KMS-11 (cell line): ENCODE measurements around the gene USP48.

Experiments
- H2AFZ ChIP-seq: fragments of 200-600 bp; sonication (generic); 2 replicates; pipeline ENCODE4 v1.6.1; 2016; ENCODE audit warnings: antibody characterized with exemption, mixed run types, low read depth
- H3K27ac ChIP-seq: fragments of 200-600 bp; sonication (generic); 2 replicates; pipeline ENCODE4 v1.6.1; 2016; ENCODE audit warnings: mild to moderate bottlenecking, mixed run types
- H3K27me3 ChIP-seq: fragments of 200-600 bp; sonication (generic); 2 replicates; pipeline ENCODE4 v1.6.1; 2017; ENCODE audit warnings: mild to moderate bottlenecking, low read depth, mixed run types, moderate library complexity; ENCODE audit not compliant: insufficient read depth
- H3K36me3 ChIP-seq: fragments of 200-600 bp; sonication (generic); 2 replicates; pipeline ENCODE4 v1.6.1; 2017; ENCODE audit warnings: mild to moderate bottlenecking, mixed run types; ENCODE audit not compliant: insufficient read depth
- H3K4me1 ChIP-seq: fragments of 200-600 bp; sonication (generic); 2 replicates; pipeline ENCODE4 v1.6.1; 2016; ENCODE audit warnings: mild to moderate bottlenecking, low read depth, mixed run types; ENCODE audit not compliant: poor library complexity, severe bottlenecking
- H3K4me2 ChIP-seq: fragments of 200-600 bp; sonication (generic); 2 replicates; pipeline ENCODE4 v1.7.0; 2016; ENCODE audit warnings: mild to moderate bottlenecking, mixed run types
- H3K4me3 ChIP-seq: fragments of 200-600 bp; sonication (generic); IDR thresholded peaks from 2 replicates; pipeline ENCODE4 v1.6.1; 2017; ENCODE audit warnings: low read depth, low read length, mixed read lengths; ENCODE audit not compliant: insufficient read depth
- H3K79me2 ChIP-seq: fragments of 200-600 bp; sonication (generic); 2 replicates; pipeline ENCODE4 v1.6.1; 2016; ENCODE audit warnings: low read depth, mixed run types; ENCODE audit not compliant: insufficient read depth
- H3K9ac ChIP-seq: fragments of 200-600 bp; sonication (generic); 2 replicates; pipeline ENCODE4 v1.6.1; 2016; ENCODE audit warnings: mild to moderate bottlenecking, mixed run types
- H4K20me1 ChIP-seq: fragments of 200-600 bp; sonication (generic); 2 replicates; pipeline ENCODE4 v1.6.1; 2016; ENCODE audit warnings: mild to moderate bottlenecking, mixed run types; ENCODE audit not compliant: insufficient read depth
- CTCF ChIP-seq: fragments of 200-600 bp; sonication (generic); conservative IDR thresholded peaks from 2 replicates; pipeline ENCODE4 v1.6.1; 2017; ENCODE audit warnings: low read depth, mild to moderate bottlenecking, antibody characterized with exemption, low read length, moderate library complexity, mixed read lengths

The USP48 gene

DNA sequence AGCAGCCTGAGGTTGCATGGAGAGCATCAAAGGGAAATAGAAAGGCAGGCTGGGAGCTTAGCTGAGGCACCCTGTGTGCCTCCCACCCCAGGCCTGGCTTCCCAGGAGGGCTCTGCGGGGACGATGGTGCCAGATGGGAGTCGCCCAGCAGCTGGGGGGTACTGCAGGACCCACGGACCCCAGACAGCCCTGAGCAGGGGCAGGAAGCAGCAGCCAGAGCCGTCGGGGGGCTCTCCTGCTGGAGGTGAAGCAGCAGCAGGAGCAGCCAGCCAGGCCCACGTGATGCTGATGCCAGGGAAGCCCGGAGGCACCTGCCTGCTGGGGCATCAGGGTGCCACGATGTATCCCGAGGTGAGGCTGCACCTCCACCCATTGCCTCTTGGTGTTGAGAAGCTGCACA lies 134.2 kb downstream of the USP48 start:
- Histone ChIP-seq H2AFZ (no peak overlapping the region), H4K20me1 (no peaks in the 10 kb centered on the region)

DNA sequence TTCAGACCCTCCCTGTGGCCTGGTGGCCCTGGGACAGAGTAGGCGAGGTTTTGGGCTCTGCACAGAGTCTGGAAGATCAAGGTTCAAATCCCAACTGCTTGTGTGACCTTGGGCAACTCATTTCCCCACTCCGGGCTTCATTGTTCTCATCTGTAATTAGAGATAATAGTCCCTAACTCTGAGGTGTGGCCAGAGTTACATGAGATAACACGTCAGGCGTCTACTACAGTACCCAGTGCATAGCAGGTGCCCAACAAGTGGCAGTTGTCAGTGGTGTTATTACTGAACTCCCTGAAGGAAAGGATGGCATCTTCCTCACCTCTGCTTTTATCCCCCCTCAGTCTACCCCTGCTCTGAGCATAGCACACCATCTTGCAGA lies 134.6 kb downstream of the USP48 start:
- no peak overlapping the region for H3K9ac ChIP-seq
- H3K27ac ChIP-seq, result no peak overlapping the region
- no peak overlapping the region for H2AFZ ChIP-seq
- TF ChIP-seq CTCF, result no peak
- no peaks in the 10 kb centered on the region for H3K36me3 ChIP-seq
- no peak overlapping the region for H3K4me3 ChIP-seq
- no peaks in the 10 kb centered on the region for H3K79me2 ChIP-seq
- peaks cover 50% of the 10 kb centered on the region for H3K27me3 ChIP-seq
- H3K4me2 ChIP-seq, result no peak overlapping the region
- H4K20me1 ChIP-seq, result no peaks in the 10 kb centered on the region
- no peaks in the 10 kb centered on the region for H3K4me1 ChIP-seq

More for the DNA sequence above, 134.2 kb downstream of the USP48 start:
- Histone ChIP-seq H3K27ac (no peak overlapping the region), H3K36me3 (no peaks in the 10 kb centered on the region), H3K79me2 (no peaks in the 10 kb centered on the region), H3K9ac (no peak overlapping the region), H3K27me3 (peaks cover 49% of the 10 kb centered on the region), H3K4me3 (no peak overlapping the region), H3K4me1 (no peaks in the 10 kb centered on the region), H3K4me2 (no peak overlapping the region)
- TF ChIP-seq CTCF, result no peak

DNA sequence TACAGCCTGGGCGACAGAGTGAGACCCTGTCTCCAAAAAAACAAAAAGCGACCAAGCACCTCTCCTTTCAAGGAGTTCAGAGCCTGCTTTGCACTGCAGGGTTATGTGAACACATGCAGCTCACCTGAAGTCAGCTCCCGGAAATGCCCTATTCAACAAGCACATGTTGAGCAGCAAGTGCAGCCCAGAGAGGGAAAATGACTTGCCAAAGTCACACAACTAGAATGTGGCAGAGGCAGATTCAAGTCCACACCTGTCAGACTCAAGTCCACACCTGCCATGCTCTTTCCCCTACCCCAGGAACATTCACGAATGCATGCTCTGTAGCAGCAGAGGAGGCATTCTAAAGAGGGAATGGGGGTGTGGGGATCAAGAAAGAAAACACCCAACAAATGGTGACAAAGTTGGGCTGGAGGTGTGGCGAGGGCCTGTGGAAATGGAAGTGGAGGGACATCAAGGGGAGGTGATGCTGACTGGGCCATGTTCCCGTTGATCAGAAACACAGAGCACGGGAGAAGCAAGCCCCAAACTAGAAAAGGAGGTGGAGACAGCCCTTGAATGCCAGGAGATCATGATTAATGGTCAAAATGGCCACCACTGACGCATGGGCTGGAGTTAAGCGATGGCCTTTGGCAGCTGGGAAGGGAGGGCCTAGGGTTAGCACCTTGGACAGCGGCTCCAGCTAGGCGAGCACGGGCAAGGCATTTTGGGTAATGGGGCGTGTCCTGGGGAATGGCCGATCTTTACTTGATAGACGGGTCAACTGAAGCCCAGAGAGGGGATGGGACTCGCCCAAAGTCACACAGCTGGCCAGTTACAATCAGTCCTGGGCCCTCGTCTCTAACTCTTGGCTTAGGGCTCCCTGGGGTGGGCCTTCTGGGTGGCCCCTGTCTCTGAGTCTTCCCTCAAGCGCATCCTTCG lies 135.3 kb downstream of the USP48 start:
- Histone ChIP-seq H3K4me3 (no peak overlapping the region), H3K79me2 (no peaks in the 10 kb centered on the region), H2AFZ (no peak overlapping the region), H3K27ac (no peak overlapping the region), H3K27me3 (peaks cover 50% of the 10 kb centered on the region), H3K36me3 (no peaks in the 10 kb centered on the region), H3K9ac (no peak overlapping the region), H3K4me2 (no peak overlapping the region), H3K4me1 (no peaks in the 10 kb centered on the region), H4K20me1 (no peaks in the 10 kb centered on the region)
- no peak for TF ChIP-seq CTCF

DNA sequence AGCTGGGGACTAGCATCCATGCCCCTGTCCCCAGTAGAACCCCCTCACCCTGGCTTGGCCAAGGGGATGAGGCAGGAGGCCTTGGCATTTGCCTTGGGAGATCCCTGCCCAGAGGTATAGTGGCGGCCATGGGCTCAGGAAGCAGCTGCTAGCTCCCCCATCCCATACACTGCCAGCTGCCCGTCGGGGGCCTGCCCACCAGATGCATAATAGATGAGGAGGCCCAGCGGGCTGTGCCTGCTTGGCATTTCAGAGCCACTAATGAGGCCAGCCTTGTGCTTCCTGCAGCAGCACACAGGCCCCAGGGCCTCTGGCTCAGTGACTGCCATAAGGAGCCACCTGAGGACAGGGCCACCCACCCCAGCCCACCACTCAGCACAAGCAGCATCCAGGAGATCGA lies 137.4 kb downstream of the USP48 start:
- H3K36me3 ChIP-seq, result no peaks in the 10 kb centered on the region
- no peaks in the 10 kb centered on the region for H4K20me1 ChIP-seq
- no peak overlapping the region for H3K4me2 ChIP-seq
- H3K27me3 ChIP-seq, result peaks cover 44% of the 10 kb centered on the region
- H3K9ac ChIP-seq, result no peak overlapping the region
- H2AFZ ChIP-seq, result no peak overlapping the region
- no peak for TF ChIP-seq CTCF
- no peak overlapping the region for H3K4me3 ChIP-seq
- no peaks in the 10 kb centered on the region for H3K4me1 ChIP-seq
- H3K27ac ChIP-seq, result no peak overlapping the region
- H3K79me2 ChIP-seq, result no peaks in the 10 kb centered on the region
